Common myeloid progenitor, CD34-positive (primary cell): ENCODE results near the gene CSNK1E.

ENCODE experiments used
- CTCF ChIA-PET: fragments of 350-600 bp; sonication (Branson Sonifier 250); formaldehyde crosslinking; loops from one replicate; lab custom pipeline; 2021; ENCODE audit warnings: antibody characterized with exemption; lab: Charles Lee
- POLR2A ChIA-PET: fragments of 350-600 bp; sonication (Branson Sonifier 250); formaldehyde crosslinking; loops from one replicate; lab custom pipeline; 2021; ENCODE audit warnings: antibody characterized with exemption; lab: Charles Lee
- DNase-seq, 3 donors: peaks; one replicate each; pipeline versions ENCODE4 v3.0.0 to v3.0.0-alpha.2; 2013
- H3K27ac ChIP-seq, 2 experiments: 1 replicate in 1 of 2; 2 replicates in 1 of 2; pipeline ENCODE4 v1.7.0; 2013; ENCODE audit warnings: inconsistent platforms in 2 of 2, low read length in 2 of 2, mild to moderate bottlenecking in 2 of 2, low read depth in 1 of 2, moderate library complexity in 1 of 2; ENCODE audit not compliant: severe bottlenecking in 2 of 2, insufficient read depth in 1 of 2, poor library complexity in 1 of 2
- H3K27me3 ChIP-seq, 5 experiments: replicated peaks in 2 of 5; 1 replicate in 3 of 5; 2 replicates in 2 of 5; pipeline versions ENCODE4 v1.6.1 to v1.7.0; 2013; ENCODE audit warnings: low read length in 4 of 5, mild to moderate bottlenecking in 2 of 5, moderate library complexity in 2 of 5, inconsistent platforms in 1 of 5; ENCODE audit not compliant: insufficient read depth in 5 of 5, control insufficient read depth in 4 of 5
- H3K36me3 ChIP-seq, 4 experiments: 1 replicate in 2 of 4; 2 replicates in 2 of 4; pipeline versions ENCODE4 v1.6.1 to v1.7.0; 2013; ENCODE audit warnings: low read length in 3 of 4, control low read depth in 1 of 4, mild to moderate bottlenecking in 1 of 4; ENCODE audit not compliant: control insufficient read depth in 4 of 4, insufficient read depth in 4 of 4
- H3K4me1 ChIP-seq, 4 experiments: 1 replicate in 3 of 4; 2 replicates in 1 of 4; pipeline versions ENCODE4 v1.6.1 to v1.7.1; 2013; ENCODE audit warnings: low read length in 3 of 4, mild to moderate bottlenecking in 3 of 4, control low read depth in 1 of 4, inconsistent platforms in 1 of 4, moderate library complexity in 1 of 4; ENCODE audit not compliant: control insufficient read depth in 4 of 4, insufficient read depth in 4 of 4; ENCODE audit errors: control extremely low read depth in 1 of 4
- H3K4me3 ChIP-seq, 7 experiments: 1 replicate in 4 of 7; 2 replicates in 3 of 7; pipeline versions ENCODE4 v1.5.1 to v1.7.0; 2013; ENCODE audit warnings: mild to moderate bottlenecking in 7 of 7, low read length in 6 of 7, moderate library complexity in 6 of 7, inconsistent platforms in 2 of 7, low read depth in 2 of 7, control low read depth in 1 of 7; ENCODE audit not compliant: insufficient read depth in 4 of 7, control insufficient read depth in 1 of 7; ENCODE audit errors: extremely low read depth in 1 of 7
- H3K9me3 ChIP-seq, 5 experiments: 1 replicate in 4 of 5; 2 replicates in 1 of 5; pipeline versions ENCODE4 v1.6.1 to v1.7.1; 2013; ENCODE audit warnings: low read length in 4 of 5, mild to moderate bottlenecking in 2 of 5, inconsistent platforms in 1 of 5, low read depth in 1 of 5, moderate library complexity in 1 of 5; ENCODE audit not compliant: control insufficient read depth in 4 of 5, insufficient read depth in 2 of 5; ENCODE audit errors: control extremely low read depth in 1 of 5
- WGBS: methylation state at CpG from one replicate; pipeline ENCODE4 v1.1.5; 2013; ENCODE audit not compliant: insufficient coverage; 5-methylcytosine and 5-hydroxymethylcytosine counted together

The CSNK1E gene

DNA sequence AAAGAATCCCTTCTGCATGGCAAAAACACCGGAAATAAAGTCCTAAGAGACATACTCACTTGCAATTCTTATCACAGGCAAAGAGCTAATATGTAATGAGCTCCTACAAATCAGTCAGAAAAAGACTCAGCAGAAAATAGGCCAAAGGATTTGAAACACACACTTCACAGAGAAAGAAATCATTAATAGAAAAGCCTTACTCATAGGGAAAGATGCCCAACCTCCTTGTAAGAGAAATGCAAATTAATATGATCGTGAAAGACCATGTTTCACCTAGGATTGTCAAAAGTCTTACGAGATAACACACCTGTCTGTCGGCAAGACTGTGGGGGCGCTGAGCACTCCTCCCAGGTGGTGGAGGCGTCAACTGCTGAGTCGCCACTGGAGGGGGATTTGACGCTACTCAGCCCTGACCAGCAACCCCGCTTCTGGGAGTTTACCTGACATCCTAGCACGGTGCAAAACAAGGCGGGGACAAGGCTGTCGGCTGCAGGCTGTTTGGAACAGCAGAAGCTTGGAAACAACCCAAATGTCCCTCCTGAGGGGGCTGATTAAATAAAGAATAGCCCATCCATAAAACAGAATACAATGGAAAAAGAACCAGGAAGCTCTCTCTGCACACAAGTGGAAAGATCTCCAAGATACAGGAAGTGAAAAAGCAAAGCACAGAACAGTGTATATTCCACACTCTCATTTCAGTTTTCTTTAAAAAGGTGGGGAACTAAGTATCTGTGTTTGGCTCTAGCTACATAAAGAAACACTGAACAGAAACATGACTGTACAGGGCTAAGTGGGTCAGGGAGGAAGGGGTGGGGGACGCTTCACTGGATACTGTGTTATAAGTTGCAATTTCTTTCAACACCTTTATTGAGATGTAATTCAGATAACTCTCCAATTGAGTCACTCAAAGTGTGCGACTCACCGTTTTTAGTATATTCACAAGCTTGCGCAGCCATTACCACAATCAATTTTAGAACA is 11.5 kb downstream of the CSNK1E start:
- peak in 1 of 3 donors; percentile 37 for DNase-seq
- Histone ChIP-seq H3K4me3 (no peak overlapping the region), H3K9me3 (no peaks in the 10 kb centered on the region), H3K36me3 (peaks cover 5 to 66% (median 39%) of the 10 kb centered on the region in 4 experiments), H3K27me3 (no peaks in the 10 kb centered on the region), H3K4me1 (peaks cover 0 to 10% (median 7%) of the 10 kb centered on the region in 4 experiments), H3K27ac (peak overlapping the region in 1 of 2 experiments; percentile 20)
- ChIA-PET POLR2A (no interaction called here), CTCF (interaction anchor here (0.6 to 2.0 kb wide), 4 partner anchors 9 to 47 kb away, joined by 3 to 12 read pairs (median 4); no protein-coding TSS in a partner anchor)
- 63% methylated on average over 10 of the region's 16 CpGs for WGBS

DNA sequence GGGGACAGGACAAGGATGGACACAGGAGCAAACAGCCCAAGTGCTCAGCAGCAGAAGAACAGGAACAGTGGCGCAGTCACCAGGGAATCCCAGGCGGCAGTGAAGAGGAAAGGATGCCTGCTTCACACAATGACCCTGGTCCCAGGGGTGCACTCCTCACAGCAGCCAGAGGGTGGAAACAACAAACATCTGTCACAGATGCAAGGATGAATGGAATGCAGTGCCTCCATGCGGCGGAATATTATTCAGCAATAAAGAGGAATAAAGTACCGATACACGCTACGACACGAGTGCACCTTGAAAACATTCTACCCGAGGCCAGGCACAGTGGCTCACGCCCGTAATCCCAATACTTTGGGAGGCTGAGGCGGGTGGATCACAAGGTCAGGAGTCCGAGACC is 12.7 kb downstream of the CSNK1E start:
- Histone ChIP-seq H3K27ac (no peak overlapping the region), H3K27me3 (no peaks in the 10 kb centered on the region), H3K36me3 (peaks cover 9 to 66% (median 44%) of the 10 kb centered on the region in 4 experiments), H3K9me3 (no peaks in the 10 kb centered on the region), H3K4me3 (no peak overlapping the region), H3K4me1 (peaks cover 0 to 7% (median 6%) of the 10 kb centered on the region in 4 experiments)
- over 99% methylated on average over 12 of the region's 13 CpGs for WGBS
- CTCF ChIA-PET, result interaction anchor here (1.2 kb wide), 1 partner anchor 8 kb away, joined by 3 read pairs; no protein-coding TSS in a partner anchor
- no peak for DNase-seq
- POLR2A ChIA-PET, result no interaction called here

DNA sequence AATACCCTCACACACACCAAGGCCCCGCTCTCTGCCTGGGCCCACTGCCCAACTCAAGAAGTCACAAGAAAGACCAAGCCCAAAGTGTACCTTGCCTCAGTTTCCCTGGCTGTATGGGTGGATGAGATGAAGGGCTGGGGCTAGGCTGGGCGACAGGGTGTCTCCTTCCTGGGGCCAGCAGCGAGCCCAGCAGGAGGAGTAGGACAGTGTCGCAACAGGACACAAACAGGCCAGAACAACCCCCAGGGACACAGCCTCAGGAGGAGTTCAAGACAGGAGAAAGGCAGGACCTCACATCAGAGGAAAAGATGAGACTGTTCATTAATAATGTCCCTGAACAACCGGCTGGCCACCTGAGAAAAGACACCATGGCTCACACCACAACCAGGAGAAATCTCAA is 13.3 kb downstream of the CSNK1E start:
- H3K27me3 ChIP-seq, result no peaks in the 10 kb centered on the region
- no peak overlapping the region for H3K27ac ChIP-seq
- ChIA-PET CTCF (interaction anchor here (1.5 kb wide), 1 partner anchor 24 kb away, joined by 3 read pairs; no protein-coding TSS in a partner anchor), POLR2A (no interaction called here)
- no peak for DNase-seq
- no peaks in the 10 kb centered on the region for H3K9me3 ChIP-seq
- peaks cover 9 to 68% (median 46%) of the 10 kb centered on the region in 4 experiments for H3K36me3 ChIP-seq
- H3K4me1 ChIP-seq, result peaks cover 0 to 7% (median 6%) of the 10 kb centered on the region in 4 experiments
- no peak overlapping the region for H3K4me3 ChIP-seq
- WGBS, result 100% methylated on average over 3 of the region's 5 CpGs

DNA sequence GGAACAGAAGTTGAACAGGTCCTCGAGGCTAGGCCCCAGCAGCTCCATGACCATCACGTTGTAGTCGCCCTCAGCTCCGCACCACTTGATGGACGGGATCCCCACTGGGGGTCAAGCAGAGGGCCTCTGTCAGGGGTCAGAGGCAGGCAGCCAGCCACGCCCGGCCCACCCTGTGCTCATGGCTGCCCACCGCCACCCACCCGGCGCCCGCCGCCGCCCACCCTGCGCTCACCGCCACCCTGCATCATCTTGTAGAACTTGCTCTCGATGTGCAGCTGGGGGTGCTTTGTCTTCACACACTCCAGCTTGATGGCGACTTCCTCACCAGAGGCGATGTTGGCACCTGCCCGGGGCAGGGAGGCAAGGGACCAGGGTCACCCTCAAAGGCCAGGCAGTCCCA is 14.3 kb downstream of the CSNK1E start:
- H3K36me3 ChIP-seq, result peaks cover 10 to 67% (median 49%) of the 10 kb centered on the region in 4 experiments
- no peak overlapping the region for H3K4me3 ChIP-seq
- CTCF ChIA-PET, result interaction anchor here (1.0 to 1.5 kb wide), 2 partner anchors 9 to 25 kb away, joined by 3 read pairs; no protein-coding TSS in a partner anchor
- no peak overlapping the region for H3K27ac ChIP-seq
- H3K4me1 ChIP-seq, result peaks cover 0 to 7% (median 6%) of the 10 kb centered on the region in 4 experiments
- H3K9me3 ChIP-seq, result no peaks in the 10 kb centered on the region
- WGBS, result 96% methylated on average over 19 of the region's 19 CpGs
- no peaks in the 10 kb centered on the region for H3K27me3 ChIP-seq
- no peak for DNase-seq
- POLR2A ChIA-PET, result no interaction called here

DNA sequence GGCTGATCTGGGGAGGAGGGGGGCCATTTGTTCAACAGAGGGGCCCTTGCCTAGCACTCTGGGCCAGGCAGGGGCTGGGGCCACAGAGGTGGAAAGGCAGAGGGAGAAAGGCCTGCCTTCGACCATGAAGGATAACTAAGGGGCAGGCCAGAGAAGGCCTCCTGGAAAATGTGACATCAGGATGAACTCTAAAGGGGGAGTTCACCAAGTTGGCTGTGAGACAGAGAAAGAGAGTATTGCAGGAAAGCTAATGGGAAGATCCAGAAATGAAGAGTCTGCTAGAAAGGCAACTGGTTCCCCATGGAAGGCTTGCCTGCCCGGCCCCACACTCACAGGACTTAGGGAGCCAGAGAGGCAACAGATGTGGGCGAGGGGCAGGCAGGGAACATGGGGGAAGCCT is 16.3 kb downstream of the CSNK1E start:
- ChIA-PET POLR2A (no interaction called here), CTCF (interaction anchor here (1.6 to 1.7 kb wide), 2 partner anchors 20 to 71 kb away, joined by 3 read pairs; no protein-coding TSS in a partner anchor)
- Histone ChIP-seq H3K27ac (no peak overlapping the region), H3K4me1 (peaks cover 0 to 4% (median 4%) of the 10 kb centered on the region in 4 experiments), H3K4me3 (no peak overlapping the region), H3K9me3 (no peaks in the 10 kb centered on the region), H3K27me3 (no peaks in the 10 kb centered on the region), H3K36me3 (peaks cover 16 to 84% (median 65%) of the 10 kb centered on the region in 4 experiments)
- no peak for DNase-seq
- WGBS, result 95% methylated on average over 3 of the region's 3 CpGs

DNA sequence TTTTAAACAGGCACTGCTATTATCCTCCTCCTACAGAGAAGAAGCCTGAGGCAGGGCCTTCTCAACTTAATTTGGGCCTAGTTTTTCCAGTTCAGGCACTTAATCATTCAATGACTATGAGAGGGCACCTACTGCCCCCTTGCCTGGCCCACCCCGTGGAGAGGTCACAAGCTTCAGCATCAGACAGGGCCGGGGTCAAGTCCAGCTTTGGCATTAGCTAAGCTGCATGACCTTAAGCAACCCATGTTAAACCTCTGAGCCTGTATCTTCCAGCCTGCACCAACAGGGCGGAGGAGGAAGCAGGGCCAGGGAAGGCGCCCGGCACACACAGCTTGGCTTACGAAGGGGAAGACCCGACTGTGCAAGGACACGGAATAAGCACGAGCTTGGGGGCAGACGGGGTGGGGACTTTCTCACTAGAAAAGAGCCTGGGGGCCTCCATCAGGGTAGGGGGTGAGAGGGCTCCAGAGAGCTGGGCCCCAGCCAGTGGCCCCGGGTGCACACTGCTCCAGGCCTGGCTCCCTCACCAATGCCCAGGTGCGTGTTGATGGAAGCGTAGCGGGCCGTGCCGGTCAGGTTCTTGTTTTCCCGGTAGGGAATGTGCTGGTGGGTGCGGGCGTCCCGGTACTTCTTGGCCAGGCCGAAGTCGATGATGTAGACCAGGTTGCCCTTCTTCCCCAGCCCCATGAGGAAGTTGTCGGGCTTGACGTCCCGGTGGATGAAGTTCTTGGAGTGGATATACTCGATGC is 16.9 kb downstream of the CSNK1E start:
- ChIA-PET CTCF (interaction anchor here (0.7 to 1.7 kb wide), 4 partner anchors 21 to 70 kb away, joined by 3 to 4 read pairs (median 3); no protein-coding TSS in a partner anchor), POLR2A (no interaction called here)
- Histone ChIP-seq H3K27me3 (no peaks in the 10 kb centered on the region), H3K36me3 (peaks cover 16 to 89% (median 71%) of the 10 kb centered on the region in 4 experiments), H3K4me3 (no peak overlapping the region), H3K9me3 (no peaks in the 10 kb centered on the region), H3K27ac (no peak overlapping the region), H3K4me1 (no peaks in the 10 kb centered on the region)
- 98% methylated on average over 23 of the region's 26 CpGs for WGBS
- no peak for DNase-seq
